Amygdala (tissue), 56 donors: ENCODE measurements around the gene GNGT2.
"Not testable (repeated sequence)": the region's sequence is repeated elsewhere in the genome, so short reads cannot be mapped to it uniquely, and the experiment has no call there.

ENCODE experiments used
- DNase-seq, 56 donors: peaks; one replicate each; lab custom pipeline; 2025; lab: John Stamatoyannopoulos, UW

Gene GNGT2

DNA sequence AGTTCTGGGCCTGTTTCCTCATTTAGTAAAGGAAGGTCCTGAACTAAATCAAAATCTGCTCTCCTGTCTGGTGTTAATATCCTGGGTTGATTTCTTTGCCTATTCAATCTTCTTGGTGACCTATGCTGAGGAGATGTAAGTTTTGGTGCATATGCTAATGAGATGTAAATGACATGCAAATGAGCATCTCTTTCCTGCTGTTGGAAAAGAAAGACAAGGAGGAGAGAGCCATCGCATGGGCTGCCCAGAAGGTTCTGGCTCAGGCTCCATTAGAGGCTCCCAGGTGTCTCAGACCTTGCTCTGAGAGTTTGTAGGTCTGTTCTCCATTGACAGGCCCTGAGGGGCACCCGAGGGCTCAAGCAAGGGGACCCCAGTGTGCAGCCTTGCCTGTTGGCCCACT is 3.5 kb upstream of the GNGT2 start:
- DNase-seq = no peak

DNA sequence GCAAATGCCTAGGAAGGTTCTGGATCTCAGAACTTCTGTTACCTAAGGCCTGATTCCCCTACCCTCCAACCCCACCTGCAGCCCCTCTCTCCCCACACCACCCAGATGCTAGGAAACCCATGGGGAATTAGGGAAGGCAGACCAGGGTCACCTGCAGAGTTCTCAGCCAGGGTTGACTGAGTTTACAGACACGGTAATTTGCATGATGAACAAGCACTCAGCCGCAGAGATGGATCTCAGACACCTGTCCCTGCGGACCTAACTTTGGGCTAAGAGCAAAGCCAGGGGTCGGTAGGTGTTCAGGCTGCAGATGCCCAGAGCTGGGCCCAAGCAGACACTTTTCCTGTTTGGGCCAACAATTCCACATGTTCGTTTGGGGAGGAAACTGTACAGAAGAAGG is 3.0 kb upstream of the GNGT2 start:
- no peak for DNase-seq

DNA sequence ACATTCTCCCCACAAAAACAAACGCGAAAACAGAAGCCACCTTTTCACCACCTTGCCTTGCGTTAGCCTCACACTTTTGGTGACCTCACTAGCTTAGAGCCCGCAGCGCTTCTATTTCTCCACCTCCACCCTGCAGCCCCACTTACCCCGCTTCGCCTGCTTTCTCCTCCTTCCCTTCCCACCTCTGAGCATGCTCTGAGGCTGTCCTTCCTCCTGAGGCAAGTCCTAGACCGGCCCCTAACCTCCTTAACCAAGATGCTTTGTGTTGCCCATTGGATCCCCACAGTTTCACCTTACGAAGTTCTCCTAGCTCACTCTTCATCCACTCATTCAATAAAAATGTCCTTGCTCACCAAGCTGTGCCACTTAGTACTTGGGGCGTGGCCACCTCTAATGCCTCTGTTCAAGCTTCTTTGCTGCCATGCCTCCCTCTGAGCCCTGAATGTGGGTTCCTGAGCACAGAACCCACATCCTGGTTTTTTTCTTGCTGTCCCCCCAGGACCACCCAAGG is 1.3 kb downstream of the GNGT2 start:
- no peak for DNase-seq

DNA sequence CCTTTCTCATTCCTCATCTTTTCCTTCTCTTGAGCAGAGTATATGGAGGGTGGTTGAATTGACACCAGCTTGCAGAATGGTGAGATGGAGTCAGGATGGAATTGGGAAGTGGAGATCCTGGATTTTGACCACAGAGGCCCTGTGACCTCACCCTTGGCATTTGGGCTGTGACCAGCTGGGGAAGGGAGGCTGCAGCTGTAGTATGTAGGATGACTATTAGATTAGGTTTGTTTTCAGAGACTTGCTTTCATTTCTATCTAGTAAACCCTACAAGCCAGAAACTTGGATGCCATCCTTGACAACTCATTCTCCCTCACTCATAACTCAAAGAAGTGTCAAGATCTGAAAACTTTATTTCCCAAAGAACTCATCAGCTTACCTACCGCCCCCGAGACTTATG is 5.9 kb downstream of the GNGT2 start:
- DNase-seq = no peak

- DNase-seq = no peak
Measured at GRCh38 chr17:49203796-49204195, 6.6 kb downstream of the GNGT2 start.

DNA sequence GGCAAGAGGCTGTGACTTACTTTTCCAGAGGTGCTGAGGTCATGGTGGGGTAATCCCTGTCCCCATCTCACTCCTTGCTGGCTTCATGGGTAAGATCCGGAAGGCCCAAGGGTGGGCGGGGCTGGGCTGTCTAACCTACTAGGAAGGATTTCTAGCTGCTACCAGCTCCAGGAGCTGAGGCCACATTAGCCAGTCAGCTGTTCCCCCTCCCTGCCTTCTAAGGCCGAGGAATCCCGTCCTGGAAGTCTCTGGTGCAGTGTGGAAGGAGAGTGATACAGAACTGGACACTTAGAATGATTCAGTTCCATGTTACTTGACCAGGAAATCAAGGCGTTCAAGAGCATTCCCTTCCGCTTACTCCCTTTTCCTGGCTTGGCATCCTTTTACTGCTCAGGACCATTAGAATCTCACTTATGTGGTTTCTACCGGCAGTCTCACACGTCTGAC is 8.9 kb downstream of the GNGT2 start:
- no peak for DNase-seq

GRCh38 chr17:49200423-49201083 is 9.8 kb downstream of the GNGT2 start:
- DNase-seq = no peak

- DNase-seq = no peak
Measured at GRCh38 chr17:49198211-49198610, 12.2 kb downstream of the GNGT2 start.

DNA sequence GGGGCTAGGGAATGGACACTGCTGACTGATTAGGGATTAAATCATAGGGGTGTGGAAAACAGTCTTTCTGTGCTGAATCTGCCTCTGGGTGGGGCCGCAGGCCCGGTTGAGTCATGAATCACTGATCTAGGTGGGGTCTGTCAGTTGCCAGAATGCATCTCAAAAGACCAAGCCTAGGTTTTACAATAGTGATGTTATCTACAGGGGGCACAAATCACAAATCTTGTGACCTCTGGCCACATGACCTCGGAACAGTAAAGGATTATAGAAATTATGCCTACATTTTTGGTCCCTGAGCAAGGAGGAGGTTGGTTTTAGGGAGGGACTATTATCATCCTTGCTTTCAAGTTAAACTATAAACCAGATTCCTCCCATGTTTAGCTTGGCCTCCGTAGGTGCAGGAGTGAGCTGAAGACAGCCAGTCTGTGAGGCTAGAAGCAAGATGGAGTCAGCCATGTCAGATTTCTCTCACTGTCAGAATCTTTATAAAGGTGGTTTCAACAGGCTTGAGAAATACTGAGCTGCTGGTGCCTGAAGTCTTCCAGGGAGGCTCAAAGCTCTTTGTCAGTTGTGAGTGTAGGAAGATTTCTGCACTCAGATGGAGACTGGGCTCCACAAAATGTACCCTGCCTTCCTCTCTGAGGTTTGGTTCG is 12.9 kb downstream of the GNGT2 start:
- no peak for DNase-seq

- no peak for DNase-seq
Measured at GRCh38 chr17:49196520-49196919, 13.9 kb downstream of the GNGT2 start.

GRCh38 chr17:49195751-49196150 is 14.6 kb downstream of the GNGT2 start:
- DNase-seq = no peak

GRCh38 chr17:49194297-49194607 is 16.1 kb downstream of the GNGT2 start:
- no peak for DNase-seq

DNA sequence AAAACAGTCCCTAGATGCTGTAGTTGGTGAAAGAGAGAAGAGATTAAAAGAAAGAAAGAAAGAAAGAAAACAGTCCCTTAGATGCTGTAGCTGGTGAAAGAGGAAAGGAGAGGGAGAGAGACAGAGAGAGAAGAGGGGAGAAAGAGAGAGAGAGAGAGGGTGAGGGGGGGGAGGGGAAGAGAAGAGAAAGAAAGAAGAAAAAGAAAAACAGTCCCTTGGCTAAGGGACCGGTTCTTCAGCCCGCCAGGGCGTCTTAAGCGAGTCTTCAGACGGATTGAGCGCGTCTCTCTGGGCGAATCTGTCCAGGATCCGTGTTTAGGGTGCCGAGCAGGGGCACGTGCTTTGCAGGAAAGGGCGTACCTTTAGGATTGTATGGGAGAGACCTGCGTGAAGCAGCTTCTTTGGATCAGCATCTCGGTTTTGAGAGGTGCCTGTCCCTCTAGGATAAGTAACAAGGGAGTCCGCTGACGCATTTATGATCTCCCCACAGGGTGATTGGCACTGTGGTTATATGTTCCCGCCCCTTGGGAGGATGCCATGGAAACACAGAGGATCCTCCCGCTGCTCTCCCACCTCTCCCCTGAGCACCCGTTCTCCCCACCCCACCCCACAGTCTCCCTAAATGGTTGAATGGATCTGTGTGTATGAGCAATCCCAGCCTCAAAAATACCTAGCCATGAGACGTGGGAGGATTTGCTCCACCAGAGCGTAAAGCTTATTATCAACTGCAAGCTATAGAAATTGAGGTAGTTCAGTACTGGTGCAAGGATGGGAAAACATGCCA is 16.7 kb downstream of the GNGT2 start:
- peak in 49 of 56 donors; percentile 9 to 88 (median 56) for DNase-seq

- DNase-seq = peak; percentile 71 to 99 (median 90)
Measured at GRCh38 chr17:49191917-49192741, 18.2 kb downstream of the GNGT2 start.

DNA sequence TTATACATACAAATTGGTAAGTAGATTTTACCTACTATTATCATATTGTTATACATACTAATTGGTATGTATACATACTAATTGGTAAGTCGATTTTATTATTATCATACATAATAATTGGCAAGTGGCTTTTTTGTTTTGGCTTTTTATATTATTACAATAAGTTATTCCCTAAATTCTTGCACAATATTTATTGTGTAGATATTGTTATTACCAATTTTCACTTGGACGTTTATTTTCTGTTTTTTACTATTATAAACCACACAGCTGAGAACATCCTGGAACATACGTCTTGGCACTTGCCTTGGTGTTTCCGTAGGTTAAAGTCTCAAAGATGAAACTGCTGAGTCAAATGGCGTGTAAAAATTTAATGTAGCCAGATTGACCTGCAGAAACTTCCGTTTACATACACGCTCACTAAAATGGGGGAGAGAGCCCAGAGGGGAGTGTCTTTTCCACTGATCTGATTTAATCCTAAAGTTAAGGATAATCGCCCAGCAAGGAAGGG is 18.9 kb downstream of the GNGT2 start:
- no peak for DNase-seq

- no peak for DNase-seq
Measured at GRCh38 chr17:49190932-49191331, 19.4 kb downstream of the GNGT2 start.

DNA sequence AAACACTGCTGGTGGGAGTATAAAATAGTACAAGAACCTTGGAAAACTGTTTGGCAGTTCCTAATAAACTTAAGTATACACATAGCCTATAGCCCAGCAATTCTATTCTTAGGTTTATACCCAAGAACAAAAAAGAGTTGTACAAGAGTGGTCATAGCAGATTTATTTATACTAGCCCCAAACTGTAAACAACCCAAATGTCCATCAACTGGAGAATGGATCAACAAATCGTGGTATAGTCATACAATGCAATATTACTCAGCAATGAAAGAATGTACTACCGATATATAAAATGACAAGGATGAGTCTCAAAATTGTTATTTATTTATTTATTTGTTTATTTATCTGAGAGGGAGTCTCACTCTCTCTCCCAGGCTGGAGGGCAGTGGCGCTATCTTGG is 23.1 kb downstream of the GNGT2 start:
- no peak for DNase-seq

DNA sequence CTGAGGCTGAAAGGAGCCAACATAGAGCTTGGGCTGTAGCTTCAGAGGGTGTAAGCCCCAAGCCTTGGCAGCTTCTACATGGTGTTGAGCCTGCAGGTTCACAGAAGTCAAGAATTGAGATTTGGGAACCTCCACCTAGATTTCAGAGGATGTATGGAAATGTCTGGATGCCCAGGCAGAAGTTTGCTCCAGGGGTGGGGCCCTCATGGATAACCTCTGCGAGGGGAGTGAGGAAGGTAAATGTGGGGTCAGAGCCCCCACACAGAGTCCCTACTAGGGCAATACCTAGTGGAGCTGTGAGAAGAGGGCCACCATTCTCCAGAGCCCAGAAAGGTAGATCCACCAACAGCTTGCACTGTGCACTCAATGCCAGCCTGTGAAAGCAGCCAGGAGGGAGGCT is 25.0 kb downstream of the GNGT2 start:
- DNase-seq = not testable (repeated sequence)

DNA sequence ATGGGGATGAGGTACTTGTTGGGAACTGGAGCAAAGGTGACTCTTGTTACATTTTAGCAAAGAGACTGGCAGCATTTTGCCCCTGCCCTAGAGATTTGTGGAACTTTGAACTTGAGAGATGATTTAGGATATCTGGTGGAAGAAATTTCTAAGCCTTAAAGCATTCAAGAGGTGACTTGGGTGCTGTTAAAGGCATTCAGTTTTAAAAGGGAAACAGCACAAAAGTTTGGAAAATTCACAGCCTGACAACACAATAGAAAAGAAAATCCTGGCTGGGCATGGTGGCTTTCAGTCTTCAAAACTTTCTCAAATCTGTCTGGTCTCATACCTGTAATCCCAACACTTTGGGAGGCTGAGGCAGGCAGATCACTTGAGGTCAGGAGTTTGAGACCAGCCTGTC is 25.9 kb downstream of the GNGT2 start:
- DNase-seq = not testable (repeated sequence)

- DNase-seq = no peak
Measured at GRCh38 chr17:49183801-49184200, 26.6 kb downstream of the GNGT2 start.

DNA sequence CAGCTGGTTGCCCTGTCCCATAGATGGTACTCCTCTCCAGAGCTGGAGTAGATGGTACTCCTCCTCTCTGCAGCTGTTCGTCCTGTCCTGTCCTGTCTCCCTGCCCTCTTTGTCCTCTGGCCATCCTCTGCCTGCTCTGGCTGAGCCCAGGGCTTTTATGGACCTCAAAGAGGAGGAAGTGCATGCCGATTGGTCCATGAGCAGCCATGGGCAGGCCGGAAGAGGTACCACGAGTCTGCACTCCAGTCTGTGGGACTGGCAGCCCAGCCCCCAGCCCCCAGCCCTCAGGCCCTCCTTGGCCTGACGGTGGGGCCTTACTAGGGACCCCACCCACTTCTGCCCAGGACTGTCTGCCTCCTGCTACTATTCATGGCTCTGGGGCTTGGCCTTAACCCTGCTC is 27.0 kb downstream of the GNGT2 start:
- DNase-seq = no peak
